ENCODE results near the gene PRSS33.

Gene PRSS33

GRCh38 chr16:2739625-2740430 lies 47.5 kb downstream of the PRSS33 start:
- no peak for DNase-seq

- DNase-seq = no peak
Observed at GRCh38 chr16:2738615-2739014, 48.7 kb downstream of the PRSS33 start.

GRCh38 chr16:2737895-2738418 lies 49.4 kb downstream of the PRSS33 start:
- DNase-seq = no peak

GRCh38 chr16:2737238-2737605 lies 50.1 kb downstream of the PRSS33 start:
- no peak for DNase-seq

- no peak for DNase-seq
Observed at GRCh38 chr16:2736476-2737237, 50.7 kb downstream of the PRSS33 start.

GRCh38 chr16:2734844-2735515 lies 52.4 kb downstream of the PRSS33 start:
- peak in 1 of 2 experiments; percentile 9 for DNase-seq

Data from AML-193 (cell line).